ENCODE data around the gene ADAM11. TPM values are rescaled to one million over a fixed set of nuclear protein-coding genes. Genes with fewer than 3 reads are reported as not detected.
"Not testable (repeated sequence)": the region's sequence is repeated elsewhere in the genome, so short reads cannot be mapped to it uniquely, and the experiment has no call there.

Gene ADAM11
- total and polyA plus RNA-seq, 2 of the 8 experiments (the other 6 are each of a cell fraction or from before 2014, with no cell fraction given) = 2.3 to 2.9 TPM

DNA sequence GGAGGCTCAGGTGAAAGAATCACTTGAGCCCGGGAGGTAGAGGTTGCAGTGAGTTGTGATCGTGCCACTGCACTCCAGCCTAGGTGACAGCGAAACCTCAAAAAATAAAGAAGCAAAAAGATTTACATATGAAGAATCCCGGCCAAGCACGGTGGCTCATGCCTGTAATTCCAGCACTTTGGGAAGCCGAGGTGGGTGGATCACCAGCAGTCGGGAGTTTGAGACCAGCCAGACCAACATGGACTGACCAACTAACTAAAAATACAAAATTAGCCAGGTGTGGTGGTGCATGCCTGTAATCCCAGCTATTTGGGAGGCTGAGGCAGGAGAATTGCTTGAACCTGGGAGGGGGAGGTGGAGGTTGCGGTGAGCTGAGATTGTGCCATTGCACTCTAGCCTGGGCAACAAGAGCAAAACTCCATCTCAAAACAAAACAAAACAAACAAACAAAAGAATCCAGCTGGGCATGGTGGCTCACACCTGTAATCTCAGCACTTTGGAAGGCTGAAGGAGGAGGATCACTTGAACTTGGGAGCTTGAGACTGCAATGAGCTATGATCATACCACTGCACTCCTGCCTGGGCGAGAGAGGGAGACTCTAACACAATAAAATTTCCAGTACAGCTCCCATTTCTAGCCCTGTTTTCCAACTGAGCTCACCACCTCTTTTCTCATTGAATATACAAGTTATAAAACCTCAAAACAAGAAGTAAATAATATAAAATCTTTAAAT is 50.0 kb downstream of the ADAM11 start:
- not testable (repeated sequence) for H3K9ac ChIP-seq (replicated peaks in 1 of 4; ENCODE audit: extremely low read depth in 1 of 4, low read depth in 3 of 4, low read length in 3 of 4); H2BK120ac ChIP-seq (replicated peaks; ENCODE audit: low read depth, low read length); H2BK5ac ChIP-seq (ENCODE audit: low read depth, low read length); H3K27ac ChIP-seq (ENCODE audit: low read depth, low read length); H3K27me3 ChIP-seq (replicated peaks in 1 of 4; ENCODE audit: control insufficient read depth in 3 of 4, extremely low read depth in 1 of 4, insufficient read depth in 3 of 4, low read length in 3 of 4); H2BK20ac ChIP-seq (ENCODE audit: low read length); H2BK12ac ChIP-seq (ENCODE audit: low read depth, low read length); DNase-seq (ENCODE audit: low read depth in 1 of 2, low spot score in 2 of 2); H3K23ac ChIP-seq (ENCODE audit: insufficient read length); H3K56ac ChIP-seq (replicated peaks; ENCODE audit: insufficient read length, low read depth, low read length); H2AK5ac ChIP-seq (ENCODE audit: low read depth, low read length); H4K8ac ChIP-seq (ENCODE audit: extremely low read depth, insufficient read depth, low read length); H3K18ac ChIP-seq (ENCODE audit: extremely low read depth, low read length); H3K4me3 ChIP-seq (ENCODE audit: extremely low read depth in 1 of 4, insufficient read depth in 2 of 4, low read depth in 3 of 4, low read length in 4 of 4); H4K5ac ChIP-seq (ENCODE audit: insufficient read length, low read depth, low read length); H3K4me2 ChIP-seq (ENCODE audit: insufficient read depth in 1 of 2, low read depth in 2 of 2, low read length in 2 of 2); H3K4ac ChIP-seq (replicated peaks; ENCODE audit: insufficient read length, low read depth, low read length); H3K14ac ChIP-seq (ENCODE audit: insufficient read length); H3K23me2 ChIP-seq (ENCODE audit: low read depth, low read length); H3K4me1 ChIP-seq (replicated peaks in 1 of 4; ENCODE audit: control insufficient read depth in 3 of 4, insufficient read depth in 4 of 4, low read length in 3 of 4); H2AFZ ChIP-seq (ENCODE audit: low read length); H3K79me1 ChIP-seq (ENCODE audit: low read depth, low read length); H3K9me3 ChIP-seq (ENCODE audit: insufficient read depth in 2 of 2, low read depth in 1 of 2, low read length in 1 of 2); H4K91ac ChIP-seq (replicated peaks; ENCODE audit: insufficient read length, low read length); FAIRE-seq; H2BK15ac ChIP-seq (ENCODE audit: low read length)
- peaks cover 7 to 87% of the 10 kb centered on the region in 2 experiments; a peak in 3 of 4 replicates for H3K79me2 ChIP-seq (ENCODE audit: control insufficient read depth in 1 of 2, insufficient read depth in 2 of 2, low read length in 2 of 2)
- H4K20me1 ChIP-seq (replicated peaks in 1 of 2; ENCODE audit: control insufficient read depth in 1 of 2, insufficient read depth in 2 of 2, low read length in 2 of 2) = peaks cover 22 to 25% of the 10 kb centered on the region in 2 experiments
- ChIA-PET POLR2A (ENCODE audit: partially characterized antibody) (interaction anchor here (0.8 kb wide), 1 partner anchor 11 kb away, joined by 4 read pairs; no protein-coding TSS in a partner anchor), CTCF (ENCODE audit: partially characterized antibody) (interaction anchor here (0.5 to 1.6 kb wide), 4 partner anchors 11 to 73 kb away, joined by 3 to 6 read pairs (median 4); no protein-coding TSS in a partner anchor)
- H3K36me3 ChIP-seq (ENCODE audit: control insufficient read depth in 2 of 4, insufficient read depth in 4 of 4, low read length in 3 of 4) = peaks cover 10 to 23% (median 19%) of the 10 kb centered on the region in 4 experiments
- 93% methylated on average over 9 of the region's 9 CpGs; no CpG with 5 or more reads in 1 of the 2 experiments for WGBS, 2 experiments (ENCODE audit: extremely low coverage in 1 of 2, insufficient coverage in 1 of 2, insufficient read length in 1 of 2, insufficient replicate concordance in 2 of 2, low coverage in 1 of 2, low lambda C conversion rate in 2 of 2, missing lambda C conversion rate in 1 of 2)

All from H1 (cell line).